ENCODE results near the gene ODC1.
A peak's percentile ranks its signal among the peaks of the same experiment; 100 is the strongest.

ODC1 gene

GRCh38 chr2:10434886-10435819 lies 13.0 kb downstream of the ODC1 start:
- DNase-seq, result peak; percentile 64

DNA sequence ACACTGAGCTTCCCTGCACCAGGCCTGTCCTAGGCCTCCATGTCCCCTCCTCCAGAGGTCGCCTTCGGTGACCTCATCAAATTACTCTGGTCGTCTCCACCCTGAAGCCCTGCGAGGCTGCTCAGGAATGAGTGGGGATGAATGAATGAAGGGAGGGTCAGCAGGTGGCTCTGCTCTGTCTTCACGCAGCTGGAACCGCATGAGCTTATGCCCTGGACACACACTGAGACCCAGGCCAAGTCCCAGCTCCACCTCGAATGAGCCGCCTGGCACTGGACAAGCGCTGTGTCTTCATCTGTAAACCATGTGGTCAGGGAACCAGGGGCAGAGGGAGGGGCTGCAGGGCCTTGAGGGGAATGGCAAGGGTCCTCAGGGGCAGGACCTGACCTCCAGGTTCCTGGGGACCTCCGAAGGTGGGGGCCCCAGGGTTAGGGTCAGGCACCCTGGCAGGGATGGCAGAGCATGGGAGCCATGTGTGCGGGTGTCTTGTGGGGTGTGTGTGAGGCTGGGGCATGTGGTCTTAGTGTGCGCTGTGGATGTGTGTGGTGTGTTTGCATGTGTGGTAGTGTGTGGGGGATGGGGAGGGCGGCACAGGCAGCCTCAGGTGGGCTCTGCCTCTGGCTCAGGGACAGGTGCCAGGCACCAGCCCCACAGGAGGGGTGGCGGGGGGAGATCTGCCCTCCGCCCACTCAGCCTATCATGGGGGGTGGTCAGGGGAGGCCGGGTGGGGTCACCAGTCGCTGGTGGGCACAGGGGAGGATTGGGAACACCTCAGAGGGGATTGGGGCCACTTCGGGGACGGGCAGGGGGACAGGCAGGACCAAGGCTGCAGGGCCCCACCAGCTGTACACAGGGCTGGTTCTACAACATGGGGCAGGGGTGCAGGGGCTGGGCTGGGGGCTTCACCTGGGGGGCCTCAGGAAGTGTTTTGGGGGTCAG lies 13.9 kb downstream of the ODC1 start:
- no peak for DNase-seq

- DNase-seq, result no peak
These were observed 14.7 kb downstream of the ODC1 start for GRCh38 chr2:10433264-10433946.

DNA sequence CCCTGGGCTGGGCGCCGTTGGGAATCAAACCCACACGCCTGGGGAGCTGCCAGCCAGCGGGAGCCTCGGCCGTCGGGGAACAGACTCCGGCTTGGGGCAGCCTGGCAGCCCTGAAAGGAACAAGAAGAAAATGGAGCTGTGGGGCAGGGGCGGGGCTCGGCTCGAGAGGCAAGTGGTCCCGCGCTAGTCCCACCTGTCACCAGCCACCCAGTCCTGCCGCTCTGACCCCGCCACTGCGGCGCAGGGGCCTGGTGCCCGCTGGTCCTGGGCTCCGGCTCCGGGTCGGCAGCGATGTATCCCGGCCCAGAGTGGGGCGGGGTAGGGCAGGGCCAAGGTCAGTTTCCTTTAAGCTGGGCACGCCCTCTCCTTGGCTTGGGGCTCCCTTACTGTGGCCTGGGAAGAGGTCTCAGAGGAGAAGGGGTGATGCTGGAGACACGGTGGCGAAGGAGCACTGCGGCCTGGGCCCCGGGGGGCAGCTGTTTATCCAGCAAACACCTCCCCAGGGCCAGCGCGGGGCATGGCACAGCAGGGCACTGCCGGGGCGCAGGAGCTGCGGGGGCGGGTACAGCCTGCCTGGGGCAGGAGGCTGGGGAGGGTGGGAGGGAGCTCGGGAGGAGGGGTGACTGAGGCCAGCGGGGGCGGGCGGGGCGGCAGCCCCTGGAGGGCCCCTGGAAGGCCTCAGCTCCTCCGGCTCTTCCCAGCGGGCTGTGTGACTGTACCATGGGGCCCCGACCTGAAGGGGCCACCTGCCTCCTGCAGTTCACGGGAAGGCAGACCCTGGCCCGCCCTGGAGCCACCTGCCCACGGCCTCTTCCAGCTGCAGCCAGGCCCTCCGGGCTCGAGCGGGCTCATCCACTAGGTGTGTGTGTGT lies 15.6 kb downstream of the ODC1 start:
- DNase-seq, result peak; percentile 75

DNA sequence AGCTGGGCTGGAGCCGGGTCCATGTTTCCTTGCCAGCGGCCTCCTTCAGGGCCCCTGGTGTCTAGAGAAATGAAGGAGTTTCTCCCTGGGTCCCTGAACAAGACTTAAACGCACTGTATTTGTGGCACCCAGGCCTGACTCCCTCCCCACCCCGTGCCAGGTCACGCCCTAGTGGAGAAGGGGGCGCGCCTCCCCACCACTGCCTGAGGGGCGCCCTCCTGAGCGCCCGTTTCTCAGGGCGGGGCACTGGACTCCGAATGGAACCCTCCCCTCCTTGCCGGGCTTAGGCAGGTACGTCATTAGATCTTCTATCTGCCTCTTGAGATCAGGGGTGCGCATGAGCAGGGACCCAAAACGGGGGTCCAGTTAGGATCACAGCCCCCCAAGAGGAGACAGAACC lies 16.3 kb downstream of the ODC1 start:
- DNase-seq, result no peak

- DNase-seq, result no peak
These were observed 17.1 kb downstream of the ODC1 start for GRCh38 chr2:10430886-10431622.

- DNase-seq, result no peak
These were observed 19.2 kb downstream of the ODC1 start for GRCh38 chr2:10428924-10429323.

DNA sequence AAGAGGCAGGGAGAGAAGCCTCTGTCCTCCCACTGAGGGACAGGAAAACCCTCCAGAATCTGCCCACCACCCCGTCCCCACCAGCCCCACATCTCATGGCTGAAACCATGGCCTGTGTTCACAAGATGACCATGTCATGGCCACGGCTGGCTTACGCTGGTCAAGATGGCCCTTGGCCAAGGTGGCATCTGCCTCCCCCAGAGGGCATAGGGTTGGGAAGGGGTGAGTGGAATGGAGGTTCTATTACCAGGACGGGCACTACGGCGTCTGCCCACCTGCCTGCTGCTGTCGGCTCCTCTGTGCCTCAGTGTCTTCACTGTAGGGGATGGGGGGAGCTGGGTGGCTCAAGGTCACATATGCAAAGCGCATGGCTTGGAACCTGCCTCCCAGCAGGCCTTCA lies 19.8 kb downstream of the ODC1 start:
- no peak for DNase-seq

- DNase-seq, result peak; percentile 56
These were observed 20.5 kb downstream of the ODC1 start for GRCh38 chr2:10427618-10427949.

GRCh38 chr2:10426726-10427617 lies 21.2 kb downstream of the ODC1 start:
- DNase-seq, result peak; percentile 49

DNA sequence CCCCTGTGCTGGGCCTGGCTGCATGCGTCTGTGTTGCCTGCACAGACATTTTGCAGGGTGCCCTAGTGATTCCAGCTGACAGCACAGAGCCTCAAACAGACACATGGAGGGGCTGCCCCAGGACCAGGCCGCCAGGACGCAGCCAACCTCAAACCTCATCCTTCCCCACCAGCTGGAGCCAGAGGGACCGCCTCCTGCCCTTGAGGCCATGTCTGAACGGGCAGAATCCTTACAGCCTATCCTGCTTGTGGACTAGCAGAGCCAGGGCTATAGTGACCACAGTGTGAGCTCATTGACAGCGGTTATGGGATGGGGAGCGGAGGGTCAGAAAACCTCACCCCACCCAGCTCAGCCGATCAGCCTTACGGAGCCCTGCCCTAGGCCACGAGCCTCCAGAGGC lies 22.4 kb downstream of the ODC1 start:
- DNase-seq, result no peak

DNA sequence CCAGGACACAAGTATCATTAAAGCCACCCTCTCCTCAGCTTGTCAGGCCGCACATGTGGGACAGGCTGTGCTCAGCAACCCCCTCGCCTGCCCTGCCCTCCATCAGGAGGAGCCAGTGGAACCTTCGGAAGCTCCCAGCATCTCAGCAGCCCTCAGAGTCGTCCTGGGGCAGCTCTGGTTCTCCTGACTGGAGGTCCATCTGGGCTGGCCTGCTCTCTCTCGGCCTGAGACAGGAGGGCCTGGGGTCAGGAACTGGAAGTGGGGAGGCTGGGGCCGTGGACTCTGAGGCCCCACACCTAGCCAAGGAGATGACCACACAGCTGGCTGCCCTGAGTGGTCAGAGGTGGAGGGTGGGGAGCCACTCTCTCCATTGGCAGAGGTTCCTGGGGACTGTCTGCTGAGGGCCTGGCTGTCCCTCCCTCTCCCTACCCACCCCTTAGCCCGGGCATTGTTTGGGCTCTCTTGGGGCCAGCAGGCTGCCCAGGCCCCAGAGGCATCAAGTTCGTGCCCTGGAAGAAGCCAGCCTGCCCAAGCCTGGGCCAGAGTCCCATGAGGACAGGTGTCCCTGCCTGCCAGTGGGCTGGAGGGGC lies 23.1 kb downstream of the ODC1 start:
- DNase-seq, result no peak

GRCh38 chr2:10424051-10424450 lies 24.1 kb downstream of the ODC1 start:
- no peak for DNase-seq

- DNase-seq, result no peak
These were observed 24.7 kb downstream of the ODC1 start for GRCh38 chr2:10423400-10423774.

DNA sequence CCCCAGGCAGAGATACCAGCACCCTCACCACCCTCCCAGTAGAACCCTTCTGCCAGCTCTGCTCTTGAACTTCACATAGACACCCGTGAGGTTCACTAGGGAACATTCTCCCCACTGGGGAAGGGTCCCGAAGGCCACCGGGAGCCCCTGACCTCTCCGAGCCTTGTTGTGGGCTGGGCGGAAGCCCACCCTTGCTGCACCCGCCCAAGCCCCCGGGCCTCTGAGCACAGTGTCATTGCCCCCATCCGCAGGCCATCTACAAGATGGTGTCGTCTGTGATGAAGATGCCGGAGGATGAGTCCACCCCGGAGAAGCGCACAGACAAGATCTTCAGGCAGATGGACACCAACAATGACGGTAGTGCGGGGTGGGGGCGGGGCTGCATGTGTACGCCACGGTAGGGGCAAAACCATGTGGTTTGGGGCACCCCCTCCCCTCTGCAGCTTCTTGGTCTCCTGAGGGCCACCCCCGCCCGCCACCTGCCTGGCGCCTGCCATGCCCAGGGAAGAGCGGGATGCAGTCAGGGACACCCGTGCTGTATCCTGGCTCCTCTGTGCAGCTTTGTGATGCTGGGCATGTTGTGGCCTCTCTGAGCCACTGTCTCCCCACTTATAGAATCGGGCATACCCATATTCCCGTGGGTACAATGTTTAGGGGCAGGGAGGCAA lies 25.3 kb downstream of the ODC1 start:
- DNase-seq, result no peak

DNA sequence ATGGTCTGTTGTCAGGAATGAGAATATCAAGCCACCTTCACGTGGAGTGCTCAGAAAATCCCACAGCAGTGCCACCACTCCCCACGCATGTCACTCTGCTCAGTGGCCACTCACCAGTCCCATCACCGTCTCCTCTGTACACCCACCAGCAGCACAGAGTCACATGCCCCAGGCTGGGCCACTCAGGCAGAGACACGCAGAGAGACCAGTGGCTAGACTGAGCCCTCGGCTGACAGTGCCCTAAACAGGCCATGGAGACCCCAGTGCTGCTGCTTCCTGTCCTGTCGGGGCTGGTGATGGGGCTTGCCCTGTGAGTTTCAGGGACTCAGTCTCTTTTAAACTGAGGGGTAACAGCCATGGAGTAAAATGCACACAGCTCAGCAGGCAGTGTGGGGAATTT lies 25.9 kb downstream of the ODC1 start:
- no peak for DNase-seq

DNA sequence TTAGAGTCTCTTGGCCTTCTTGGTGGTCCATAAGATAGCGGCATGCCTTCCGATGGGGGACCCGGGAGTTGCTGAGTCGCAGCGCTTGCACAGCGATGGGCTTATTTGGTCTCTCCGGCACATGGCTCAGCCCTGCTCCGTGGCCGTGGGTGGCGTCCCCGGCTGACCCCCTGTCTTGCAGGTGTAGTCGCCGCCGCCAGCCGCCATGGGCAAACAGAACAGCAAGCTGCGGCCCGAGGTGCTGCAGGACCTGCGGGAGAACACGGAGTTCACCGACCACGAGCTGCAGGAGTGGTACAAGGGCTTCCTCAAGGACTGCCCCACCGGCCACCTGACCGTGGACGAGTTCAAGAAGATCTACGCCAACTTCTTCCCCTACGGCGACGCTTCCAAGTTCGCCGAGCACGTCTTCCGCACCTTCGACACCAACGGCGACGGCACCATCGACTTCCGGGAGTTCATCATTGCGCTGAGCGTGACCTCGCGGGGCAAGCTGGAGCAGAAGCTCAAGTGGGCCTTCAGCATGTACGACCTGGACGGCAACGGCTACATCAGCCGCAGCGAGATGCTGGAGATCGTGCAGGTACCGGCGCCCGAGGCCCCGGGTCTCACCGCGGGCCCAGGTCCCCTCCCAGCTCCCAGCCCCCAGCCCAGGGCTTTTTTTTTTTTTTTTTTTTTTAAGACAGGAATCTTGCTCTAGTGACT lies 28.4 kb downstream of the ODC1 start:
- DNase-seq, result no peak

Measured in right kidney (tissue), 1 donor.